Measurements from ENCODE around the gene PPT2.
"Not testable (repeated sequence)": the region's sequence is repeated elsewhere in the genome, so short reads cannot be mapped to it uniquely, and the experiment has no call there.

The PPT2 gene

GRCh38 chr6:32185681-32186131 is 31.8 kb downstream of the PPT2 start:
- Mint-ChIP-seq H3K4me3 (peak overlapping the region; percentile 99), H3K36me3 (peaks cover 95% of the 10 kb centered on the region), H3K4me1 (peaks cover 72% of the 10 kb centered on the region), H3K27ac (peak overlapping the region; percentile 99)
- ATAC-seq = peak; percentile 88
- not testable (repeated sequence) for DNase-seq (ENCODE audit: low spot score in 2 of 2); H3K9me3 Mint-ChIP-seq

- ATAC-seq = peak; percentile 1
Measured at GRCh38 chr6:32186151-32186840, 32.4 kb downstream of the PPT2 start.

GRCh38 chr6:32187009-32187709 is 33.2 kb downstream of the PPT2 start:
- no peak for ATAC-seq
- no peaks in the 10 kb centered on the region for H3K9me3 Mint-ChIP-seq
- H3K4me1 Mint-ChIP-seq = peaks cover 77% of the 10 kb centered on the region
- H3K27ac Mint-ChIP-seq = peak overlapping the region; percentile 99
- H3K4me3 Mint-ChIP-seq = peak overlapping the region; percentile 99
- no peak for DNase-seq (ENCODE audit: low spot score in 2 of 2)
- H3K36me3 Mint-ChIP-seq = peaks cover 95% of the 10 kb centered on the region

More at GRCh38 chr6:32186151-32186840, 32.4 kb downstream of the PPT2 start:
- not testable (repeated sequence) for H3K9me3 Mint-ChIP-seq; DNase-seq (ENCODE audit: low spot score in 2 of 2)
- Mint-ChIP-seq H3K36me3 (peaks cover 95% of the 10 kb centered on the region), H3K4me3 (peak overlapping the region; percentile 99), H3K4me1 (peaks cover 72% of the 10 kb centered on the region), H3K27ac (peak overlapping the region; percentile 99)

- H3K9me3 Mint-ChIP-seq; ATAC-seq; DNase-seq (ENCODE audit: low spot score in 2 of 2): not testable (repeated sequence)
- H3K4me1 Mint-ChIP-seq = peaks cover 78% of the 10 kb centered on the region
- peak overlapping the region; percentile 99 for H3K4me3 Mint-ChIP-seq
- H3K27ac Mint-ChIP-seq = peak overlapping the region; percentile 99
- H3K36me3 Mint-ChIP-seq = peaks cover 95% of the 10 kb centered on the region
Measured at GRCh38 chr6:32187725-32188380, 33.9 kb downstream of the PPT2 start.

GRCh38 chr6:32188381-32189068 is 34.6 kb downstream of the PPT2 start:
- peaks cover 89% of the 10 kb centered on the region for H3K36me3 Mint-ChIP-seq
- H3K4me1 Mint-ChIP-seq = peaks cover 78% of the 10 kb centered on the region
- no peak for ATAC-seq
- no peaks in the 10 kb centered on the region for H3K9me3 Mint-ChIP-seq
- H3K27ac Mint-ChIP-seq = peak overlapping the region; percentile 99
- H3K4me3 Mint-ChIP-seq = peak overlapping the region; percentile 99
- no peak for DNase-seq (ENCODE audit: low spot score in 2 of 2)

GRCh38 chr6:32189069-32189741 is 35.3 kb downstream of the PPT2 start:
- peak overlapping the region; percentile 99 for H3K27ac Mint-ChIP-seq
- peaks cover 82% of the 10 kb centered on the region for H3K36me3 Mint-ChIP-seq
- no peaks in the 10 kb centered on the region for H3K9me3 Mint-ChIP-seq
- H3K4me1 Mint-ChIP-seq = peaks cover 78% of the 10 kb centered on the region
- peak overlapping the region; percentile 99 for H3K4me3 Mint-ChIP-seq
- ATAC-seq (no peak), DNase-seq (ENCODE audit: low spot score in 2 of 2) (no peak)

- Mint-ChIP-seq H3K4me1 (peaks cover 81% of the 10 kb centered on the region), H3K27ac (peak overlapping the region; percentile 99), H3K9me3 (no peaks in the 10 kb centered on the region), H3K36me3 (peaks cover 77% of the 10 kb centered on the region), H3K4me3 (peak overlapping the region; percentile 99)
- no peak for DNase-seq (ENCODE audit: low spot score in 2 of 2)
- ATAC-seq = no peak
Measured at GRCh38 chr6:32189742-32190053, 35.8 kb downstream of the PPT2 start.

- DNase-seq (ENCODE audit: low spot score in 2 of 2) = peak; percentile 47 to 87
- Mint-ChIP-seq H3K36me3 (peaks cover 72% of the 10 kb centered on the region), H3K9me3 (no peaks in the 10 kb centered on the region), H3K27ac (peak within 1 kb of the TSS; percentile 99), H3K4me1 (peaks cover 86% of the 10 kb centered on the region), H3K4me3 (peak within 1 kb of the TSS; percentile 99)
- ATAC-seq = peak; percentile 60
Measured at GRCh38 chr6:32190054-32190851, 36.3 kb downstream of the PPT2 start, which contains the start of gene PBX2. Gene PBX2, minus strand, starts transcription at chr6:32190202. Its CDS starts 287 bp downstream, at chr6:32189915.

GRCh38 chr6:32190911-32191677 is 37.2 kb downstream of the PPT2 start:
- no peak for DNase-seq (ENCODE audit: low spot score in 2 of 2)
- H3K9me3 Mint-ChIP-seq = no peaks in the 10 kb centered on the region
- peaks cover 83% of the 10 kb centered on the region for H3K4me1 Mint-ChIP-seq
- ATAC-seq = no peak
- H3K27ac Mint-ChIP-seq = peak overlapping the region; percentile 99
- peaks cover 70% of the 10 kb centered on the region for H3K36me3 Mint-ChIP-seq
- H3K4me3 Mint-ChIP-seq = peak overlapping the region; percentile 99

GRCh38 chr6:32191696-32192607 is 38.0 kb downstream of the PPT2 start:
- Mint-ChIP-seq H3K27ac (peak overlapping the region; percentile 99), H3K4me1 (peaks cover 83% of the 10 kb centered on the region), H3K36me3 (peaks cover 69% of the 10 kb centered on the region), H3K4me3 (peak overlapping the region; percentile 99), H3K9me3 (no peaks in the 10 kb centered on the region)
- ATAC-seq (no peak), DNase-seq (ENCODE audit: low spot score in 2 of 2) (no peak)

GRCh38 chr6:32192608-32193039 is 38.7 kb downstream of the PPT2 start, which contains the start of gene GPSM3:
Gene GPSM3, minus strand, starts transcription at chr6:32192643. Its CDS starts 130 bp downstream, at chr6:32192513.
- Mint-ChIP-seq H3K4me1 (peaks cover 80% of the 10 kb centered on the region), H3K27ac (peak within 1 kb of the TSS; percentile 99)

GRCh38 chr6:32193096-32193495 is 39.2 kb downstream of the PPT2 start:
- Mint-ChIP-seq H3K4me1 (peaks cover 77% of the 10 kb centered on the region), H3K4me3 (peak overlapping the region; percentile 99), H3K27ac (peak overlapping the region; percentile 99), H3K36me3 (peaks cover 63% of the 10 kb centered on the region)
- H3K9me3 Mint-ChIP-seq; ATAC-seq; DNase-seq (ENCODE audit: low spot score in 2 of 2): not testable (repeated sequence)

More at GRCh38 chr6:32192608-32193039, 38.7 kb downstream of the PPT2 start, which contains the start of gene GPSM3:
- H3K36me3 Mint-ChIP-seq = peaks cover 66% of the 10 kb centered on the region
- no peak for DNase-seq (ENCODE audit: low spot score in 2 of 2)
- H3K4me3 Mint-ChIP-seq = peak within 1 kb of the TSS; percentile 99
- H3K9me3 Mint-ChIP-seq = no peaks in the 10 kb centered on the region
- no peak for ATAC-seq
